GM18498 (cell line): ENCODE data around the gene DRC1.

ENCODE experiments used
- ATAC-seq: cut with Tn5 transposase; IDR thresholded peaks from one replicate; pipeline ENCODE4 v1.9.1; 2021; ENCODE audit warnings: mild to moderate bottlenecking, moderate library complexity; ENCODE audit not compliant: unreplicated experiment

The DRC1 gene

GRCh38 chr2:26475832-26476501 lies 74.2 kb downstream of the DRC1 start:
- ATAC-seq = no peak

- no peak for ATAC-seq
Observed at GRCh38 chr2:26477126-26477910, 75.6 kb downstream of the DRC1 start.

- no peak for ATAC-seq
Observed at GRCh38 chr2:26477911-26478253, 76.2 kb downstream of the DRC1 start, which contains the start of gene OTOF. OTOF (minus strand) TSS chr2:26478124.

GRCh38 chr2:26478366-26478765 lies 76.6 kb downstream of the DRC1 start:
- no peak for ATAC-seq

- no peak for ATAC-seq
Observed at GRCh38 chr2:26479131-26479788, 77.5 kb downstream of the DRC1 start.

- ATAC-seq = no peak
Observed at GRCh38 chr2:26479789-26480565, 78.3 kb downstream of the DRC1 start.

- ATAC-seq = no peak
Observed at GRCh38 chr2:26480566-26481423, 79.1 kb downstream of the DRC1 start.

GRCh38 chr2:26481706-26482105 lies 80.0 kb downstream of the DRC1 start:
- no peak for ATAC-seq

GRCh38 chr2:26482211-26483026 lies 80.7 kb downstream of the DRC1 start:
- no peak for ATAC-seq

GRCh38 chr2:26483027-26483326 lies 81.3 kb downstream of the DRC1 start:
- ATAC-seq = no peak

GRCh38 chr2:26483516-26483915 lies 81.8 kb downstream of the DRC1 start:
- no peak for ATAC-seq

- no peak for ATAC-seq
Observed at GRCh38 chr2:26483957-26484565, 82.3 kb downstream of the DRC1 start.

- ATAC-seq = no peak
Observed at GRCh38 chr2:26484579-26484978, 82.9 kb downstream of the DRC1 start.

GRCh38 chr2:26485099-26485498 lies 83.4 kb downstream of the DRC1 start:
- ATAC-seq = no peak

GRCh38 chr2:26485725-26486418 lies 84.2 kb downstream of the DRC1 start:
- ATAC-seq = no peak

- no peak for ATAC-seq
Observed at GRCh38 chr2:26486789-26487188, 85.1 kb downstream of the DRC1 start.

GRCh38 chr2:26487192-26487591 lies 85.5 kb downstream of the DRC1 start:
- no peak for ATAC-seq

- ATAC-seq = no peak
Observed at GRCh38 chr2:26488463-26489212, 86.9 kb downstream of the DRC1 start.
